HG03159 (cell line): ENCODE data around the gene NSL1.

ENCODE experiments used
- ATAC-seq: cut with Tn5 transposase; IDR thresholded peaks from one replicate; pipeline ENCODE4 v1.9.1; 2021; ENCODE audit warnings: mild to moderate bottlenecking, moderate library complexity; ENCODE audit not compliant: unreplicated experiment

Gene NSL1

GRCh38 chr1:212791676-212792395 is at the start of gene NSL1, which contains the start of gene TATDN3:
Gene NSL1 (minus strand): TSS chr1:212791777. CDS start chr1:212791763, 14 bp downstream.
Gene TATDN3 (plus strand): TSS chr1:212791894. CDS start chr1:212791922, 28 bp downstream.
- peak; percentile 49 for ATAC-seq

DNA sequence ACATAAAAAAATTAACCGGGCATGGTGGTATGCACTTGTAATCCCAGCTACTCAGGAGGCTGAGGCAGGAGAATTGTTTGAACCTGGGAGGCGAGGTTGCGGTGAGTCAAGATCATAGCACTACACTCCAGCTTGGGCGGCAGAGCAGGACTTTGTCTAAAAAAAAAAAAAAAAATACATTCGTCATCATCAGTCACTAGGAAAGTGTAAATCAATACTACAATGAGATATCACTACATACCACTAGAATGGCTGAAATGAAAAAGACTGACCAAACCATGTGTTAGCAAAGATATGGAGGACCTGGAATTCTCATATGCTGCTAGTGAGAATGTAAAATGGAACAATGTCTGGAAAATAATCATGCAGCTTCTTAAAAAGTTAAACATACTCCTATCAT is 46.6 kb upstream of the NSL1 start:
- ATAC-seq = no peak

- ATAC-seq = peak; percentile 70
These were observed 41.9 kb upstream of the NSL1 start for GRCh38 chr1:212833211-212834207.

- ATAC-seq = no peak
These were observed 36.8 kb upstream of the NSL1 start for GRCh38 chr1:212828395-212828794.

DNA sequence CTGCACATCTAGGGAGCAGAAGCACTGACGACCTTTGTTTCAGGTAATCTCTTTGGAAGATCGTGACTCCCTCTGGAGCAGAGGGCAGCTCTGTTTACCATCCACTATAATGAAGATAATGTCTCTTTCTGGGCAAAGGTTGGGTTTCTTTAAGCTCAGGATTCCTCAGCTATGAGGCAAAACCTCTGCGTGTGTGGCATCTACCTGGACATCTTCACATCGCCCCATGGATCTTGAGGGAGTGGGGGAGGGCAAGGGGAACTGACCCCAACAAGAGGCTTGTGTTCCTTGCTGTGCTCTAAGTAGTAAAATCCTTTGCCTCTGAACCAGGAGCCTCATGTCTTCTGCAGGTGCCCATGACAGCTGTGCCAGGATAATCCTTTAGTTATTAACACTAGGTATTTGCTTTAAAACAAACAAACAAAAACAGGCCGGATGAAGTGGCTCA is 36.3 kb upstream of the NSL1 start:
- no peak for ATAC-seq

- ATAC-seq = no peak
These were observed 35.7 kb upstream of the NSL1 start for GRCh38 chr1:212827171-212827776.

DNA sequence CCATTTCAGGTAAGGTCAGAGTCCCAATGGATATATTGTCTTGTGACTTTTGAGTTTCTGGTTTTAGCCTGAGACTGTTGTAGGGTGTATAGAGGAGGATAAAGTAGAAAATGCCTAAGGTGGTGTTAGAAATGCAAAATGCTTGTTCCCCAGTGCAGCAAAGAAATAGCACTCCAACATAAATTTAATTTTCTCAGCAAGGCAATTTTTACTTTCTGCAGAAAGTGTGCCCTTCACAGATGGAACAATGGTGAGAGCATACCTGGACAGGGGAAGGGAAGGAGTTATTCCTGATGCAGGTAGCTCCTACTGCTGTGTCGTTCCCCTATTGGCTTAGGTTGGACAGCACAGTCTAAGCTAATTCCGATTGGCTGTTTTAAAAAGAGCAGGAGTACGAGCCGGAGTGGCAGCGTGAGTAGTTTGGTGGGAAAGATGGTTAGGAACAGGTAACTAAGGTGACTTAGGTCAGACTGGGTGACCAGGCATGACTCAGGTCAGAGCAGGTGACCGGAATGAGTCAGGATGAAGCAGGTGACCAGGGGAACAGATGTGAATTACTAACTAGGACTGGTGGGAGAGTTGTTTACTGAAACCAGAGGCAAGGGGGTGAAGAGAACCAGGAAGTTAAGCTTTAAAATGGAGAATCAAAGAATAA is 34.3 kb upstream of the NSL1 start:
- no peak for ATAC-seq

DNA sequence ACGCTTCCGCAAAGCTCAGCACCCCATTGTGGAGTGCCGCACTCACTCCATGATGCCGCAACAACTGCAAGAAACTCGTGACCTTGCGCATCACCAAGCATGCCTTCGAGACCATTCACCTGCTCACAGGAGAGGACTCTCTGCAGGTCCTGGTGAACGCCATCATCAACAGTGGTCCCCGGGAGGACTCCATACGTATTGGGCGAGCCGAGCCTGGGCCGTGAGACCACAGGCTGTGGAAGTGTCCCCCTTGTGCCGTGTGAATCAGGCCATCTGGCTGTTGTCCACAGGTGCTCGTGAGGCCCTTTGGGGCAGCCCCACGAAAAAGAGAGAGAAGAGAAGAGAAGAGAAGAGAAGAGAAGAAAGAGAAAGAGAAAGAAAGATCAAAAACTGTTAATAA is 32.6 kb upstream of the NSL1 start:
- ATAC-seq = no peak

- no peak for ATAC-seq
These were observed 31.4 kb upstream of the NSL1 start for GRCh38 chr1:212822956-212823355.

- ATAC-seq = no peak
These were observed 29.4 kb upstream of the NSL1 start for GRCh38 chr1:212820969-212821368.

GRCh38 chr1:212819726-212820125 is 28.1 kb upstream of the NSL1 start:
- peak; percentile 63 for ATAC-seq

GRCh38 chr1:212816567-212817278 is 25.1 kb upstream of the NSL1 start:
- no peak for ATAC-seq

DNA sequence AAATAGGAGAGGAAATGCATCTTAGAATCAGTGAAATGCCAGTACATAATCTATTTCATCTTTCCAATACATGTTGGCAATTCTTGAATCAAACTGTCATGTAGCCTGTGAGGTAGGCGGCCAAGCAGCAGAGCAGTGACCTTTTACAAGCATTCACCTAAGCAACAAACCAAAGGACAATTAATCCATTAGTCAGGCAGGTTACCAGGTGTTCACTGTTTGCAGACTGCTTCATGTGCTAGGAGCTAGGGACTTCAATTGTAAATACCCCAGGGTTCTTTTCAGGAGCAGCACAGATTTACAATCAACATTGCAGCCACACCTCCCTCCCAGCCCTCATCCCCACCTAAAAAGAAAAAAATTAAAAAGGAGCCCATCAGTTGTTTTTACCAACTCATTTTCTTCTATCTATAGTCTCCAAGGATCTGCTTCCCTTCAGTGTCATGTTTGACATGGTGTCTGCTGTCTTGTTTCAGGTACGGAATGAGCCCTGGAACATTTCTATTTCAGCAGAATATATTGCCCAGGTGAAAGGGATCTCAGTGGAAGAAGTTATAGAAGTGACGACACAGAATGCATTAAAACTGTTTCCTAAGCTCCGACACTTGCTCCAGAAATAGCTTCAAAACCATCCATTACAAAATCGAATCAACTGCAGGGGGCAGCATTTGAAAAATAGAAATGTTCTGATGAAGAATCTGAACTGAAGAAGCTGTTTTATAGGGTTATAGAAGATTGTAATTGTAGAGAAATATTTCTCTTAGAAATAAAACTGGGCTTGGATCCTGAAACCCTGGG is 23.2 kb upstream of the NSL1 start:
- no peak for ATAC-seq

GRCh38 chr1:212805767-212806166 is 14.2 kb upstream of the NSL1 start:
- ATAC-seq = no peak

DNA sequence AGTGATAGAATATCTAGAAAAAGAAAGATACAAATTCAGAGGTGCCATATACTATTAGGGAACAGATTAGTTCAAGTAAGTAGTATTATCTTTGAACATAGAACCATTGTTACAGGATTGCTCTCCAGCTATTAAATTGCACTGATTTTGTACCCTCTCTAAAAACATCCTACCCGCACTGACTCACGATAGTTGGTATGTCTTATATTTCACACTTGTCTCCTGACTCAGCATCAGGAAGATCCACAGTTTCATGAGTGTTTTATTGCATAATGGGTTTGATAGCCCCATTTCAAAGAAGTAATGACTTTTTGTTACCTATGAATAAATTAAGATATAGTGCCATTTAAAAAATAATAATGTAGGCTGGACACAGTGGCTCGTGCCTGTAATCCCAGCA is 6.1 kb upstream of the NSL1 start:
- no peak for ATAC-seq

- ATAC-seq = peak; percentile 88
These were observed 3.0 kb upstream of the NSL1 start for GRCh38 chr1:212794561-212795014.

DNA sequence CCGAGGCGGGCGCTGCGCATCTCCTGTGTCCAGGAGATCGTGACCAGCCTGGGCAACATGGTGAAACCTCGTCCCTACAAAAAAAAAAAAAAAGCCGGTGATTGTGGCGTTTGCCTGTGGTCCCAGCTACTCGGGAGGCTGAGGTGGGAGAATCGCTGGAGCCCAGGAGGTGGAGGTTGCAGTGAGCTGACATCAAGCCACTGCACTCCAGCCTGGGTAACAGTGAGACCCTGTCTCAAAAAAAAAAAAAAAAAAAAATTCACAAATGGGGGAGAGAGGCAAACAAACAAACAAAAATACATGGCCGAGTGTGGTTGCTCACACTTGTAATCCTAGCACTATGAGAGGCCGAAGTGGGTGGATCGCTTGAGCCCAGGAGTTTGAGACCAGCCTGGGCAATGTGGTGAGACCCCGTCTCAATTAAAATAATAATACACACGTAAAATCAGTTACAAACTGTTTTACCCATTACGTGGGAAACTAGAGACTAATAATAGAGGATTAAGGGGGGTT is 875 bp upstream of the NSL1 start:
- no peak for ATAC-seq

GRCh38 chr1:212791261-212791675 is 309 bp downstream of the NSL1 start:
- ATAC-seq = peak; percentile 29

DNA sequence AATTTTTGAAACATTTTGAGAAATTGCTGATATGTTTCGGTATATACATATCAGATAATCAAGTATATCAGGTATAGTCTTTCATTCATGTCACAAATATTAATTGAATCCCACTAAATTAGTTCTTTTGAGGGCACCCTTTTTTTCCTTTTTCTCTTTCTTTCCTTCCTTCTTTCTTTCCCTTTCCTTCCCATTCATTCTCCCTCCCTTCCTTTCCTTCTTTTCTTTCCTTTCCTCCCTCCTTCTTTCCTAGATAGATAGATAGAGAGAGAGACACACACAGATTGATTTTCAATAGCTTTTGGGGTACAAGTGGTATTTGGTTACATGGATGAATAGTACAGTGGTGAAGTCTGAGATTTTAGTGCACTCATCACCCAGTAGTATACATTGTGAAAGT is 5.7 kb downstream of the NSL1 start:
- ATAC-seq = no peak
